ENCODE measurements around the gene DMRTC2. TPM values are rescaled to one million over a fixed set of nuclear protein-coding genes. Genes with fewer than 3 reads are reported as not detected.

Gene DMRTC2
- total and polyA plus RNA-seq, 2 donors (not counting 1 experiment from before 2014, with no cell fraction given): not detected

DNA sequence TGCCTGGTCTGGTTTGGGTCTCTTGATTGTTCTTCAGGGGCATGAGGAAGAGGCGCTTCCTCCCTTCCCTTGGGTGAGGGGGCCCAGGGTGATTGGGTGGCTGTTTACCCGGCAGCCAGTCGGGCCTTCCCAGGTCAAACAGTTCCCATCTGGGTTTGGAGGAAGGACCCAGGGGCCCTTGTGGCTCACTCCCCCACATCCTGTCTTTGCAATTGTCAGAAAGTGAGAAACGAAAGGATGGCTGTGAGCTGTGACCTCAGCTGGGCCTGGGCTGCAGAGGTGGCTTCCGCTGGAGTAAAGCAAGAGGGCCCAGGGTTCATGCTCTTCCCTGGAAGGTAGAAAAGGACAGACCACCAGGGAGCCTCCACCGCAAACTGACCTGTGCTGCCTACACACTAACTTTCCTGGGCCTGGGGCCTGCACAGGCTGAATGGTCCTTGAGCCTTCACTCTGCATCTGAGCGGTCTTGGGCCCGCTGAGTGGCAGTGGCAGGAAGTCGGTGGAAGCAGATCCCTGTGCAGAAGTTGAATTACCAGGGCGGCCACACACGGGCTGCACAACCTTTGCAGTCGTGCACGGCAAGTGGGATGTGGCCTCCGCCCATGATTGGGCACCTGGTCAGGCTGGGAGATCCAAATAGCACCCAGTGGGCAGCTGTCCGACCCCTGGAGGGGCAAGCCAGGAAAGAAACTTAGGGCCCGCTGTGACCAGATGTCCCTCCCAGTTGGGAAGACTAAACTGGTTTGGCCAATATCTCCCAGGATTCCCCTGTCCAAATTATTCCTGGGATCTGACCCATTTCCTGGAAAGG is 26.9 kb downstream of the DMRTC2 start:
- H3K27ac ChIP-seq (ENCODE audit: low read length in 2 of 2): peak overlapping the region; percentile 79 to 96
- ATAC-seq (ENCODE audit: low read depth) (peak; percentile 18), DNase-seq (peak; percentile 76)
- no peaks in the 10 kb centered on the region for H3K27me3 ChIP-seq (replicated peaks in 1 of 4; ENCODE audit: control extremely low read depth in 1 of 4, control insufficient read depth in 3 of 4, insufficient read depth in 4 of 4, low read length in 3 of 4)
- H3K27ac Mint-ChIP-seq: peak overlapping the region; percentile 90
- ChIA-PET CTCF (interaction anchor here (0.6 to 17.0 kb wide), 13 partner anchors 9 to 236 kb away, joined by 3 to 331 read pairs (median 7); partner anchors contain the start of genes RABAC1 and RPS19), POLR2A (interaction anchor here (0.5 to 6.2 kb wide), 7 partner anchors 11 to 73 kb away, joined by 3 to 94 read pairs (median 8); partner anchors contain the start of genes ARHGEF1 and RPS19)
- peak overlapping the region; percentile 56 for H3K4me2 ChIP-seq (replicated peaks; ENCODE audit: low read depth, low read length, poor library complexity, severe bottlenecking)
- no peaks in the 10 kb centered on the region for H3K9me3 Mint-ChIP-seq (ENCODE audit: insufficient read depth)
- H3K9me3 ChIP-seq (ENCODE audit: control extremely low read depth in 1 of 3, control insufficient read depth in 2 of 3, insufficient read depth in 1 of 3, low read length in 2 of 3): no peaks in the 10 kb centered on the region
- peaks cover 0 to 46% of the 10 kb centered on the region in 2 experiments for H3K36me3 ChIP-seq (replicated peaks in 1 of 2; ENCODE audit: control extremely low read depth in 1 of 2, control insufficient read depth in 1 of 2, extremely low read depth in 1 of 2, insufficient read depth in 2 of 2, low read length in 1 of 2)
- peaks cover 38% of the 10 kb centered on the region for H4K20me1 ChIP-seq (ENCODE audit: control insufficient read depth, insufficient read depth, low read length, poor library complexity, severe bottlenecking)
- no peaks in the 10 kb centered on the region for H3K27me3 Mint-ChIP-seq
- H3K4me3 ChIP-seq (ENCODE audit: control extremely low read depth in 1 of 5, extremely low read depth in 1 of 5, insufficient read depth in 1 of 5, low read depth in 2 of 5, low read length in 4 of 5): peak overlapping the region in 2 of 5 experiments; percentile 12 to 33
- TF ChIP-seq, protein P1, sequence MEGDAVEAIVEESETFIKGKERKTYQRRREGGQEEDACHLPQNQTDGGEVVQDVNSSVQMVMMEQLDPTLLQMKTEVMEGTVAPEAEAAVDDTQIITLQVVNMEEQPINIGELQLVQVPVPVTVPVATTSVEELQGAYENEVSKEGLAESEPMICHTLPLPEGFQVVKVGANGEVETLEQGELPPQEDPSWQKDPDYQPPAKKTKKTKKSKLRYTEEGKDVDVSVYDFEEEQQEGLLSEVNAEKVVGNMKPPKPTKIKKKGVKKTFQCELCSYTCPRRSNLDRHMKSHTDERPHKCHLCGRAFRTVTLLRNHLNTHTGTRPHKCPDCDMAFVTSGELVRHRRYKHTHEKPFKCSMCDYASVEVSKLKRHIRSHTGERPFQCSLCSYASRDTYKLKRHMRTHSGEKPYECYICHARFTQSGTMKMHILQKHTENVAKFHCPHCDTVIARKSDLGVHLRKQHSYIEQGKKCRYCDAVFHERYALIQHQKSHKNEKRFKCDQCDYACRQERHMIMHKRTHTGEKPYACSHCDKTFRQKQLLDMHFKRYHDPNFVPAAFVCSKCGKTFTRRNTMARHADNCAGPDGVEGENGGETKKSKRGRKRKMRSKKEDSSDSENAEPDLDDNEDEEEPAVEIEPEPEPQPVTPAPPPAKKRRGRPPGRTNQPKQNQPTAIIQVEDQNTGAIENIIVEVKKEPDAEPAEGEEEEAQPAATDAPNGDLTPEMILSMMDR (IDR thresholded peaks at IDR 0.05): no peak
- no peak for TF ChIP-seq EZH2 (IDR thresholded peaks at IDR 0.05; ENCODE audit: borderline replicate concordance, insufficient read depth, low read depth, low read length, poor library complexity, severe bottlenecking)
- 7% methylated on average over 15 of the region's 16 CpGs for WGBS (ENCODE audit: insufficient coverage)
- H3K4me1 Mint-ChIP-seq: peaks cover 69% of the 10 kb centered on the region
- peak overlapping the region; percentile 52 for H3K4me3 Mint-ChIP-seq
- intact Hi-C loops (cut with micrococcal nuclease): loop anchor here (1.0 to 10.0 kb wide), 3 partner anchors 11 to 607 kb away; partner anchors contain the start of genes HNRNPUL1 and RPS19
- H3K79me2 ChIP-seq (ENCODE audit: control insufficient read depth, insufficient read depth, low read length): peaks cover 47% of the 10 kb centered on the region
- peaks cover 68 to 97% of the 10 kb centered on the region in 2 donors for H3K4me1 ChIP-seq (ENCODE audit: control insufficient read depth in 2 of 2, insufficient read depth in 2 of 2, low read length in 2 of 2)
- no peak overlapping the region for H2AFZ ChIP-seq (ENCODE audit: insufficient read depth, low read depth, low read length, poor library complexity, severe bottlenecking)
- peak overlapping the region; percentile 37 for H3K9ac ChIP-seq (ENCODE audit: low read length)
